Neural cell (in vitro differentiated cells): ENCODE results near the gene ENGASE.

ENCODE experiments used
- CTCF ChIP-seq: fragments of 450-650 bp; IDR thresholded peaks from 2 replicates; pipeline ENCODE4 v1.5.1; 2014; ENCODE audit warnings: antibody characterized with exemption, mild to moderate bottlenecking, moderate library complexity; ENCODE audit not compliant: poor library complexity, severe bottlenecking
- EZH2 ChIP-seq: fragments of 200-600, 300-800 bp; shearing (Covaris generic), sonication (generic); IDR thresholded peaks from 2 replicates; pipeline ENCODE4 v1.6.1; 2014; ENCODE audit warnings: antibody characterized with exemption, low read length, borderline replicate concordance, mild to moderate bottlenecking; ENCODE audit not compliant: insufficient read depth, poor library complexity, severe bottlenecking
- MXI1 ChIP-seq: fragments of 450-650 bp; conservative IDR thresholded peaks from 2 replicates; pipeline ENCODE4 v1.6.1; 2014; ENCODE audit warnings: antibody characterized with exemption, mild to moderate bottlenecking; ENCODE audit not compliant: poor library complexity, severe bottlenecking
- REST ChIP-seq: IDR thresholded peaks from 2 replicates; pipeline ENCODE4 v1.6.1; 2012; ENCODE audit warnings: borderline replicate concordance
- SMC3 ChIP-seq: fragments of 450-650 bp; conservative IDR thresholded peaks from 2 replicates; pipeline ENCODE4 v1.6.1; 2014; ENCODE audit warnings: antibody characterized with exemption, mild to moderate bottlenecking, moderate library complexity; ENCODE audit not compliant: poor library complexity

- TF ChIP-seq REST (no peak), EZH2 (no peak), CTCF (no peak), SMC3 (no peak), MXI1 (no peak)
Observed at GRCh38 chr17:79101111-79101673, 26.6 kb downstream of the ENGASE start.
